ENCODE measurements around the gene KLHL26.

KLHL26 gene

GRCh38 chr19:18718015-18718526 lies 81.2 kb downstream of the KLHL26 start:
- DNase-seq (ENCODE audit: low read depth in 3 of 3): no peak

DNA sequence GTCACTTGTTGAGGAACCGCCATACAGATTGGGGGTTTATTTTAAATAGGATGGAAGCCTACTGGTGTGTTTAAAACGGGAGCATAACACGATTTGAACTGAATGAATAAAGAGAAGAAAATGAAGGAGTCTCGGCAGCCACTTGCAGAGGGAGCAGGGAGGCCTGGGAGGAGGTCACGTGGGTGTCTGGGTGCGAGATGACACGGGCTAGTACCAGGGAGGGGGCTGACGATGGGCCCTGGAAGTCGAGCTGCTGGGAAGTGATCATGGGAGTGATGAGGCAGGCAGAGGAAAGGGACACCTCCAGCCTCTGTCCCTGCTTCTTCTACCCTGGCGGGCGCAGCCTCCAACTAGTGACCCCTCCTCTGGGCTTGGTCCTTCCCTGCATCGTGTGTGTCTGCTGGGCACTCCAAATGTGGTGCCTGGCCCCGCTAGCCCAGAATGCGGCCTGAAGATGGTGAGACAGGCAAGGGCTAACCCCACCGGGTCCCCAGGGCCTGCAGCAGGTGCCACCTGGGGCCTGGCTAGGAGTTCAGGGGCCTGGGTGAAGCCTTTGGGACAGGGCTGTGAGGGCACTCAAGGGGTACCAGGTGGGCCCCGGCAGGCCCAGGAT lies 82.1 kb downstream of the KLHL26 start:
- DNase-seq (ENCODE audit: low read depth in 3 of 3): no peak

- no peak for DNase-seq (ENCODE audit: low read depth in 3 of 3)
Measured at GRCh38 chr19:18719541-18719940, 82.7 kb downstream of the KLHL26 start.
